Osteoblast (primary cell): ENCODE results near the gene TULP4. TPM values are rescaled to one million over a fixed set of nuclear protein-coding genes. Genes with fewer than 3 reads are reported as not detected.

Source experiments
- DNase-seq: peaks from one replicate; pipeline ENCODE4 v3.0.0; 2011; ENCODE audit warnings: low spot score, mixed read lengths; ENCODE audit not compliant: insufficient read length; ENCODE audit errors: missing footprints
- H2AFZ ChIP-seq: 2 replicates; pipeline ENCODE4 v1.6.0; 2011; ENCODE audit warnings: mild to moderate bottlenecking, low read length
- H3K27ac ChIP-seq: 2 replicates; pipeline ENCODE4 v1.5.1; 2011; ENCODE audit warnings: mild to moderate bottlenecking, low read depth, low read length, moderate library complexity
- H3K27me3 ChIP-seq: 2 replicates; pipeline ENCODE4 v1.6.0; 2012; ENCODE audit warnings: mild to moderate bottlenecking, control low read depth, inconsistent platforms, low read length, moderate library complexity; ENCODE audit not compliant: insufficient read depth
- H3K36me3 ChIP-seq: 2 replicates; pipeline ENCODE4 v1.5.1; 2011; ENCODE audit warnings: mild to moderate bottlenecking, low read length, control low read depth, moderate library complexity; ENCODE audit not compliant: insufficient read depth
- H3K4me1 ChIP-seq: 2 replicates; pipeline ENCODE4 v1.5.1; 2011; ENCODE audit warnings: mild to moderate bottlenecking, low read length, control low read depth, moderate library complexity; ENCODE audit not compliant: insufficient read depth
- H3K4me2 ChIP-seq: 2 replicates; pipeline ENCODE4 v1.6.0; 2011; ENCODE audit warnings: mild to moderate bottlenecking, low read length; ENCODE audit not compliant: insufficient read depth
- H3K4me3 ChIP-seq: fragments of 200-600 bp; sonication (generic); 3 replicates; pipeline ENCODE4 v1.5.1; 2012; ENCODE audit warnings: mild to moderate bottlenecking, low read length, inconsistent platforms; ENCODE audit not compliant: insufficient read depth
- H3K79me2 ChIP-seq: 2 replicates; pipeline ENCODE4 v1.6.0; 2012; ENCODE audit warnings: mild to moderate bottlenecking, low read length, control low read depth, inconsistent platforms; ENCODE audit not compliant: insufficient read depth
- H3K9me3 ChIP-seq: 2 replicates; pipeline ENCODE4 v1.5.1; 2011; ENCODE audit warnings: low read depth, low read length, control low read depth
- H4K20me1 ChIP-seq: 2 replicates; pipeline ENCODE4 v1.6.0; 2012; ENCODE audit warnings: mild to moderate bottlenecking, low read length, control low read depth; ENCODE audit not compliant: insufficient read depth
- total RNA-seq: library from RNA; depleted of rRNA; stranded (reverse); fragments of >200 nt; gene quantifications from 2 replicates; pipeline ENCODE4 v1.2.3, GENCODE V29; 2012
- TF ChIP-seq, protein P1 (sequence below): IDR thresholded peaks from 2 replicates; pipeline ENCODE4 v1.5.1; 2011; ENCODE audit warnings: mild to moderate bottlenecking, low read depth, low read length, moderate library complexity; ENCODE audit errors: extremely low read depth

TULP4 gene
- total RNA-seq, 1 donor: 172 TPM

DNA sequence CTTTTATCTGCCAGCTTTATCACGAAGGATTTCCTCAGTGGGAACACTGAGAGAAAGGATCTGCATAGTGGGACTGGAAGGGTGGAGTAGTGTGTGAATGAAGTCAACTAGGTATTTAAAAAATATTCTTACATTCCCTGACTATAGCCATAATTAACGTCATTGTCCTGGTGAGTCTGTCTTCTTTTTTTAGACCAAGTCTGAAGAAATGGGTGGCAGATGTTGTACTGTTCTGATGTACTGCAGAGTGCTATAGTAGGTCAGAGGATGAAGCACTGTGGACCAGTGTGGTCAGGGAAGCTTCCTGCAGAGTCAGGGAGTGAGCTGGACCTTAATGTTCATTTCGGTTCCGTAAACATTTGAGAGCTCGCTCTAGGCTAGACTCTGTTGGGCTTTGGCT is 11.9 kb downstream of the TULP4 start:
- Histone ChIP-seq H3K36me3 (no peaks in the 10 kb centered on the region), H3K79me2 (peaks cover 71% of the 10 kb centered on the region), H3K9me3 (no peaks in the 10 kb centered on the region), H3K4me3 (no peak overlapping the region), H3K4me2 (no peak overlapping the region), H3K4me1 (peaks cover 21% of the 10 kb centered on the region), H2AFZ (no peak overlapping the region), H3K27ac (no peak overlapping the region), H3K27me3 (no peaks in the 10 kb centered on the region), H4K20me1 (peaks cover 27% of the 10 kb centered on the region)
- TF ChIP-seq, protein P1, sequence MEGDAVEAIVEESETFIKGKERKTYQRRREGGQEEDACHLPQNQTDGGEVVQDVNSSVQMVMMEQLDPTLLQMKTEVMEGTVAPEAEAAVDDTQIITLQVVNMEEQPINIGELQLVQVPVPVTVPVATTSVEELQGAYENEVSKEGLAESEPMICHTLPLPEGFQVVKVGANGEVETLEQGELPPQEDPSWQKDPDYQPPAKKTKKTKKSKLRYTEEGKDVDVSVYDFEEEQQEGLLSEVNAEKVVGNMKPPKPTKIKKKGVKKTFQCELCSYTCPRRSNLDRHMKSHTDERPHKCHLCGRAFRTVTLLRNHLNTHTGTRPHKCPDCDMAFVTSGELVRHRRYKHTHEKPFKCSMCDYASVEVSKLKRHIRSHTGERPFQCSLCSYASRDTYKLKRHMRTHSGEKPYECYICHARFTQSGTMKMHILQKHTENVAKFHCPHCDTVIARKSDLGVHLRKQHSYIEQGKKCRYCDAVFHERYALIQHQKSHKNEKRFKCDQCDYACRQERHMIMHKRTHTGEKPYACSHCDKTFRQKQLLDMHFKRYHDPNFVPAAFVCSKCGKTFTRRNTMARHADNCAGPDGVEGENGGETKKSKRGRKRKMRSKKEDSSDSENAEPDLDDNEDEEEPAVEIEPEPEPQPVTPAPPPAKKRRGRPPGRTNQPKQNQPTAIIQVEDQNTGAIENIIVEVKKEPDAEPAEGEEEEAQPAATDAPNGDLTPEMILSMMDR: no peak
- DNase-seq: peak; percentile 74

DNA sequence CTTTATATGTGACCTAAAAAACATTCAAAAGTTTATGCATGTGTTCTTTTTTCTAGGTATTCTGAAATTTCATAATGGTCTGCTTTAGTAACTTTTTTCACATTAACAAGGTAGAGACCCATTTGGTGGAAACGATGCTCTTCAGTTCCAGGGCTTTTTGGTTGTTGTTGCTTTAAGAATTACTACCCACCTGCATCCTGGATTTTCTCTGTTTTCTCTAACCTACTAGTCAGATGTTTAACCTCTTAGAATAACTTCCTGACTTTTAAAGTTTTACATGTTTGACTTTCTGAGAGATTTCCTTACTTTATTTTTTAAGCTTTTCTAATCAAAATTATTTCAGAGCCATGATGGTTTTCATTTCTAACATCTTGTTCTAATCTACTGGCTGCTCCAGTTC is 14.9 kb downstream of the TULP4 start:
- Histone ChIP-seq H3K4me3 (no peak overlapping the region), H3K9me3 (no peaks in the 10 kb centered on the region), H3K27ac (no peak overlapping the region), H3K79me2 (peaks cover 71% of the 10 kb centered on the region), H4K20me1 (peaks cover 26% of the 10 kb centered on the region), H3K4me2 (no peak overlapping the region), H2AFZ (no peak overlapping the region), H3K36me3 (no peaks in the 10 kb centered on the region), H3K27me3 (no peaks in the 10 kb centered on the region), H3K4me1 (peaks cover 12% of the 10 kb centered on the region)
- DNase-seq: no peak
- TF ChIP-seq, protein P1: no peak

GRCh38 chr6:158328952-158329351 is 16.7 kb downstream of the TULP4 start:
- TF ChIP-seq, protein P1: no peak

GRCh38 chr6:158329531-158329930 is 17.3 kb downstream of the TULP4 start:
- no peaks in the 10 kb centered on the region for H3K9me3 ChIP-seq
- DNase-seq: no peak
- H2AFZ ChIP-seq: no peak overlapping the region
- H4K20me1 ChIP-seq: peaks cover 15% of the 10 kb centered on the region
- no peak overlapping the region for H3K4me2 ChIP-seq
- TF ChIP-seq, protein P1: no peak
- no peak overlapping the region for H3K4me3 ChIP-seq
- H3K27me3 ChIP-seq: no peaks in the 10 kb centered on the region
- H3K36me3 ChIP-seq: no peaks in the 10 kb centered on the region
- H3K27ac ChIP-seq: no peak overlapping the region
- peaks cover 65% of the 10 kb centered on the region for H3K79me2 ChIP-seq
- H3K4me1 ChIP-seq: no peaks in the 10 kb centered on the region

More at GRCh38 chr6:158328952-158329351, 16.7 kb downstream of the TULP4 start:
- H3K79me2 ChIP-seq: peaks cover 68% of the 10 kb centered on the region
- no peak overlapping the region for H3K27ac ChIP-seq
- no peak for DNase-seq
- no peak overlapping the region for H3K4me2 ChIP-seq
- H3K4me1 ChIP-seq: no peaks in the 10 kb centered on the region
- H2AFZ ChIP-seq: no peak overlapping the region
- H3K9me3 ChIP-seq: no peaks in the 10 kb centered on the region
- no peaks in the 10 kb centered on the region for H3K36me3 ChIP-seq
- H3K27me3 ChIP-seq: no peaks in the 10 kb centered on the region
- no peak overlapping the region for H3K4me3 ChIP-seq
- peaks cover 15% of the 10 kb centered on the region for H4K20me1 ChIP-seq
